ENCODE data around the gene KRTAP10-9. TPM values are rescaled to one million over a fixed set of nuclear protein-coding genes. Genes with fewer than 3 reads are reported as not detected.
"Not testable (repeated sequence)": the region's sequence is repeated elsewhere in the genome, so short reads cannot be mapped to it uniquely, and the experiment has no call there.

The KRTAP10-9 gene
- total RNA-seq, 1 donor from 2014 or later, result not detected

DNA sequence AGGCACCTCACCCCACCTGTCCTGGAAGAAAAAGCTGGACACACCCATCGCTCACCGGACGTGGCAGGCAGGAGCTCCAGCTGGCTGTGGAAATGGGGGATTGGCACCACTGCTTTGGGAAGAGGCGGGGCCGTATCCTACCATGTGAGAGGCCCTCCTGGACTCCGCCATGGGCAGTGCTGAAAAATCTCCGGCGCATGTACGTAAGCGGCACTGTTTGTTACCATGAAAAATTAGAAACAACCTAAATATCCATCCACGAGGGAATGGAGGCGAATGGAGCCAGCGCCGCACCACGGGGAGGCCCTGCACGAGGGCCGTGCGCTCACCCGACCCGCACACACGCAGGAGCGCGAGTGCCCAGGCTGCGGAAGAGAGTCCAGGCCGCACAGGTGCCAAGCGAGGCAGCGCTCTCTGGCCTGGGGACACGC is 11.9 kb upstream of the KRTAP10-9 start:
- no peak for DNase-seq (ENCODE audit: low spot score)

DNA sequence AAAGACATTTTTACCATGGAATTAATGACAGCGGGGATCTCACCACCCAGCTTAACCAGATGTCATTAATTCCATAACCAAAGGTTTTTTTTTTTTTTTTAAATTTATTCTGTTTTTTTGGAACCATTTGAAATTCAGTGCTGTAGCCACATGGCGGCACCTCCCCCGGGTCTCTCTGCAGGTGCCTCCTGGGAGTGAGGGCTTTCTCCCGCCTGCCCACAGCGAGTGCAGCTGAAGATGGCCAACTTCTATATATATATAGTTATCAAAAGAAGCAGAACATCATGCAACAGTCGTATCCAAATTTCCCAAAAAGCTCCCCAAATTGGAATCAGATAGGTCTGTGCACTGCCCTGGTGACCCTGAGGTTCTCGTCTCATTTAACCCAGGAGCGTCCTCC is 11.4 kb upstream of the KRTAP10-9 start:
- no peak for DNase-seq (ENCODE audit: low spot score)

DNA sequence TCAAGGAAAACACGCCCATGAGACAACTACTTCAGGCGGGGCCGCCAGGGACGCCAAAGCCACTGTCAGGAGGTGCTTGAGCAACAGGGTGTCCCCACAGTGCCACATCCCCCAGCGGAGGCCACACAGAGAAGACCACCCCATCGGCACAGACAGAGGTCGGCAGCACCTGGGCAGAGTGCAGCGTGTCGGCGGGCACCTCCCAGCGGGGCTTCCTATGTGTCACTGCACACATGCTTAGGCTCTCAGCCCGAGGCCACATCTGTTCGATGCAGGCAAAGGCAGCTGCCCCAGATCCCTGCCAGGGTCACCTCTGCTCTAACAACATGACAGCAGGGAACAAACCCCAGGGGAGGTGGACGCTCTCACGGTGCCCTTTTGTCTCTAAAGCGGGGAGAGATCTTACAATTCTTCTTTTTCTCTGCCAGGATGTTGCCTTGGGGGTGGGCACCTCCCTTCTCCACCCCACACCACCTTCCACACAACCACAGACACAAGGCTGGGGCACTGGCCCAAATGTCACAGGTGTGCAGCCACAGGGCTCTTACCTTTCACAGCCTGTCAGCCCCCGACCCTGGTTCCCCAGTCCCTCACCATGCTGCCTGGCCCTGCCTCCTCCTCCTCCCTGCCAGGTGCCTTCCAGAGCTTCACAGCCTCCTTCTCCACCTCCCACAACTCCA is 10.8 kb upstream of the KRTAP10-9 start:
- DNase-seq (ENCODE audit: low spot score), result peak; percentile 34

DNA sequence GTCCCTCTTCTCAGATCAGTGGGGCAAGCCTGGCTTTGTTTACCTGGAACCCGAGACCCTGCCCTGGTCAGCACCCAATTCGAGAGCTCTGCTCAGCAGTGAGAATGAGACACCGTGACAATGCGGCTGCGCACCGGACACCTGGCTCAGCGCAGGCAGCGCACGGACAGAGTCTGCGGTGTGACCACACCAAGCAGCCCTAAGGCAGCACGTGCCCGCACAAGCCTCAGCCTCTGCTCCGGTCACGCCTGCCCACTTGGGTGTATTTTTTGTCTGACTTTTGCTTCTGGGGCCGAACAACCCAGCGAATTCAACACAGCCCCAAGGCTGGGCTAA is 10.3 kb upstream of the KRTAP10-9 start:
- DNase-seq (ENCODE audit: low spot score), result peak; percentile 36

DNA sequence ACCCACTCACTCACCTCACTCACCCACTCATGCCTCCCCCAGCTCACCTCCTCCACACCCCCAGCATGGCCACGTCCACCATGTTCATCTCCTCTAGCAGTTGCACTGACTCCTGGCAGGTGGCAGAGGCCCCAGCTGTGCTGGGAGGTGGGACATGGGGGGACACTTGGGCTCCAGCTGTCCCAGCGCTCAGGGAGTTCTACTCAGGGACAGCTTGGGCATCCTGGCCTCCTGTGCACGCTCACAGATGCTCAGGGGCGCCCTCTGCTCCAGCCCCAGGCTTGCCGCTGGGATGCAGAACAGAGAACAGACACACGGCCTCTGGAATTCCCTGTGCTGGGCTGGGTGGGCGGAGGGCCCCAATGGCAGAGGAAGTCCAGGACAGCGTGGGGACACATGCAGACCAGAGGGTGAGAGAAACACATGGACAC is 9.8 kb upstream of the KRTAP10-9 start:
- no peak for DNase-seq (ENCODE audit: low spot score)

DNA sequence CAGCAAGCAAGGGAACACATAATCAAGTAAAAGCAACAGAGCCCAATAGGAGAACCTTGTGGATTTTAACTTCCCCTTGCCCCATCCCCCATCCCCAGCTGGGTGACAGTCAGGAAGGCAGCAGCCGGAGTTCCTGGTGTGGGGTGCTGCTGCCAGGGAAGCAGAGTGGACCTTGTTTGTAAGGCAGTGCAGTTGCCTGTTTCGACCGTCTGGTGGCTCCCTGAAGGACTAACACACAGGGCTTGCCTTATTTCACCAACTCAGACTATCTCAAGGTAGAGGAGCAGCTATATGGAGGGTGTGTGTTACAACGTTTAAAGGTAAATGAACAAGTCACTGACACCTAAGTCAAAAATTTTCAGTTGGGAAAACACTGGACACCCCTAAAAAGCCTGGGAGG is 8.4 kb upstream of the KRTAP10-9 start:
- no peak for DNase-seq (ENCODE audit: low spot score)

DNA sequence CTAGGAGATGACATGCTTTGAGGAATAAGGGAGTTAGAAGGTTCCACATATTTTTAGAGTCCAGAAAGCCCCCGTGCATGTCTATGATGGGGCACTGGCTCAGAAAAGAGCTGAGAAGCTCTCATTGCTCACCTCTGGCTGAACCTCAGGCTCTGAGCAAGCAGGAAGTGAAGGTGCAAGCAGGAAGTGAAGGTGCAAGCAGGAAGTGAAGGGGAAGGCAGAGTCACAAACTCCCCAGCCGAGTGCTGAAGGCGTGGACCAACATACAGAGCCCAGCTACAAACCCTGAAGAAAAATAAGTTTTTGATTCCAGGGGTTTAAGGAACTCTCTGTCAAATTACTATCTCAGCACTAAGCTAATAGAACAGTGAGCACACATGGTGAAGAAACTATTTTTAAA is 8.0 kb upstream of the KRTAP10-9 start:
- no peak for DNase-seq (ENCODE audit: low spot score)

DNA sequence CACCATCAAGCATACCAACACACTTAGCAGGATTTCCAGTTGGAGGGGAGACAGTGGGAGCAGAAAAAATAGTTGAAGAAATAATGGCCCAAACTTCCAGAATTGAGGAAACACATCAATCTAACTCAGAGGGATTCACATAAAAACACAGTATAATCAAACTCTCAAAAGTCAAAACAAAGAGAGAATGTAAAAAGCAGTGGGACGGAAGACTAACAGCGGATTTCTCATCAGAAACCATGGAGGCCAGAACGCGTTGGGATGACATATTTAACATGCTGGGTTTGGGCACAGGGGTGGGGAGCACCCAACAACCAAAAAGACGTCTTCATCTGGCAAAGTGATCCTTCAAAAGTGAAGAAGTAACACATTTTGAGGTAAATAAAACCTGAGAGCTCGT is 7.0 kb upstream of the KRTAP10-9 start:
- no peak for DNase-seq (ENCODE audit: low spot score)

DNA sequence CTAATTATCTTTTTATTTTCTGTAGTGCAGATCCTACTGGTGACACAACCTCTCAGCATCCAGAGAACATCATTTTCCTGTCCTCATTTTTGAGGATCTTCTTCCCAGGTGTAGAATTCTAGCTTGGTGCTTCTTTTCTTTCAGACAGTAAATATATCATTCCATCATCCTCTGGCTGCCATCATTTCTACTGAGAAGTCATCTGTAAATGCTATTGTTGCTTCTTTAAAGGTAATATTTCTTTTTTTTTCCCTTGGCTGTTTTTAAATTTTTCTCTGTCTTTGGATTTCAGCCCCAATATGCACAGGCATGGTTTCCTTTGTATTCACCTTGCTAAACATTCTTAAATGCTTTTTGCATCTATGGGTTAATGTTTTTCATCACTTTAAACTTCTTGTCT is 3.3 kb upstream of the KRTAP10-9 start:
- DNase-seq (ENCODE audit: low spot score), result no peak

DNA sequence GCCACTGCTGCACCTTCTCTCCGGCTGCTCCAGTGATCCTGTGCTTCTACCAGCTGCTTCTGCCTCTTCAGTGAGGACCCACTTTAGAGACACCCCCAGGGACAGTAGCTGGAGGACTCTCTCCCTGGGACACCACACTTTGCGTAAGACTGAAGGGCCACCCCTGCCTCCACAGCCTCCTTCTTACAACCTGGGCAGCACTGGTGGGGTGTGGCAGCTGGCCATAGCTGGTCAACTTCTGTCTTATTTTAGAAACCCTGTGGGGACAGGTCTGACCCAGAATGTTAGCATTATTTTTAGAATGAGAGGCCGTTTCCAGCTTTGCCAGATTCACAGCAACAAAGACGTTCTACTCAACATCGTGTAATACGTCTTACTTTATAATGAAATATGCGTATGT is 1.1 kb upstream of the KRTAP10-9 start:
- DNase-seq (ENCODE audit: low spot score), result no peak

DNA sequence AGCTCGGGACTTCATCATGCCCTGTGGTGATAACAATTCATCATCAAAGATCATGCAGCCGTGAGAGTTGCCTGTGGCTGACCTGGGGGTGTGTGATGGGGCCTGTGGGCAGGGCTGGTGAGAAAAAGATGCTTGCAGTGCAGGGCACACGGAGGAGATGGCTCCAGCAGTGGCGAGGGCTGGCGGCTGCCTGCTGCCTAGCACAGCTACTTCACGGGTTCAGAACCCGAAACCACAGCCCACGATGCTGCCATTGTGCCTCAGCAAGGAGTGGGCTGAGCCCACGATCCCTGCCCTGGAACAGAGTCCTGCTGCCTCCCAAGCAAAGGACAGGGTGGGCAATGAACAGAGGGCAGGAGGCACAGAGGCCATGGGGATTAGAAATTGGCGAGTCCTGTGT is 631 bp upstream of the KRTAP10-9 start:
- no peak for DNase-seq (ENCODE audit: low spot score)

DNA sequence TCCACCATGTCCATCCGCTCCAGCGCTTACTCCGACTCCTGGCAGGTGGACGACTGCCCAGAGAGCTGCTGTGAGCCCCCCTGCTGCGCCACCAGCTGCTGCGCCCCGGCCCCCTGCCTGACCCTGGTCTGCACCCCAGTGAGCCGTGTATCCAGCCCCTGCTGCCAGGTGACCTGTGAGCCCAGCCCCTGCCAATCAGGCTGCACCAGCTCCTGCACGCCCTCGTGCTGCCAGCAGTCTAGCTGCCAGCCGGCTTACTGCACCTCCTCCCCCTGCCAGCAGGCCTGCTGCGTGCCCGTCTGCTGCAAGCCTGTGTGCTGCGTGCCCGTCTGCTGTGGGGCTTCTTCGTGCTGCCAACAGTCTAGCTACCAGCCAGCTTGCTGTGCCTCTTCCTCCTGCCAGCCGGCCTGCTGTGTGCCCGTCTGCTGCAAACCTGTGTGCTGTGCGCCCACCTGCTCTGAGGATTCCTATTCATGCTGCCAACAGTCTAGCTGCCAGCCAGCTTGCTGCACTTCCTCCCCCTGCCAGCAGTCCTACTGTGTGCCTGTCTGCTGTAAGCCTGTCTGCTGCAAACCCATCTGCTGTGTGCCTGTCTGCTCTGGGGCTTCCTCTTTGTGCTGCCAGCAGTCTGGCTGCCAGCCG is 409 bp downstream of the KRTAP10-9 start:
- not testable (repeated sequence) for DNase-seq (ENCODE audit: low spot score)

DNA sequence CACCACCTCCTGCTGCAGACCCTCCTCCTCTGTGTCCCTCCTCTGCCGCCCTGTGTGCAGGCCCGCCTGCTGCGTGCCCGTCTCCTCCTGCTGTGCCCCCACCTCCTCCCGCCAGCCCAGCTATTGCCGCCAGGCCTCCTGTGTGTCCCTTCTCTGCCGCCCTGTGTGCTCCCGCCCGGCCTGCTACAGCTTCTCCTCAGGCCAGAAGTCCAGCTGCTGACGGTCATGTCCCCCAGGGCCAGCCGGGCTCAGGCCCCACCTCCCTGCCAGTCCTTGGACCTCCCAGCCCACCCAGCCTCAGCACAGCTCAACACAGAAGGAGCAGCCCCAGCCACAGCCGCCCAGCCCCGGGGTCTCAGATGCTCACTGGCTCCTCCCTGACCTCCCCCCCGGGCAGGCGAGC is 939 bp downstream of the KRTAP10-9 start:
- DNase-seq (ENCODE audit: low spot score), result peak; percentile 39

DNA sequence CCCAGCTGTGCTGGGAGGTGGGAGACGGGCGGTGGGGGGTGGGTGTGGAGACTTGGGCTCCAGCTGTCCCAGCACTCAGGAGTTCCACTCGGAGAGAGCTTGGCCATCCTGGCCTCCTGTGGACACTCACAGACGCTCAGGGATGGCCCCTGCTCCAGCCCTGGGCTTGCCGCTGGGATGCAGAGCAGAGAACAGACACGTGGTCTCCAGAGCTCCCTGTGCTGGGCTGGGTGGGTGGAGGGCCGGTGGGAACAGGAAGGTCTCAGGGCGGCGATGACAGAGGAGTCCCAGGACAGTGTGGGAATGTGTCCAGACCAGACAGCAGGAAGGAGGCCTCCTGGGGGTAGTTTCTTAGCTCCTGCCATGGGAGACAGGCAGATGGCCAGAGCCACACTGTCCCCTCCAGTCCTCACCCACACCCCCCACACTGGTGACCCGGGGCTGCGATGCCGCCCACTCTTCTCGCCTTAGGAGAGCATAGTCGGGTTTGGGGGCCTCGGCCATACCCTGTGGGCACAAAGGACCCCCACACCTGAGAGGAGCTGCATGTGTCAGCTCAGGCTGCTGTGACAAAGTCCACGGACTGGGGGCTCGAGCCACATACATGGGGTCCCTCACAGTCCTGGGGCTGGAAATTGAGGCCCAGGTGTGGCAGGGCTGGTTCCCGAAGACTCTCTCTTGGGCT is 2.0 kb downstream of the KRTAP10-9 start:
- no peak for DNase-seq (ENCODE audit: low spot score)

DNA sequence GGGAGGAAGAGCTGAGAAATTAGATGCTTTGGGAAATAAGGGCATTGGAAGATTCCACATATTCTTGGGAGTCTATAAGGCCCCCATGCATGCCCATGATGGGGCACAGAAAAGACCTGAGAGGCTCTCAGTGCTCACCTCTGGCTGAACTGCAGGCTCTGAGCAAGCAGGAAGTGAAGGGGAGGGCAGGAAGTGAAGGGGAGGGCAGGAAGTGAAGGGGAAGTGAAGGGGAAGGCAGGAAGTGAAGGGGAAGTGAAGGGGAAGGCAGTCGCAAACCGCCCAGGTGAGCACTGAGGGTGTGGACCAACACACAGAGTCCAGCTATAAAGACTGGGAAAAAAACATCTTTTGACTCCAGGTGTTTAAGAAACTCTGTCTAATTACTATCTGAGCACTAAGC is 3.5 kb downstream of the KRTAP10-9 start:
- DNase-seq (ENCODE audit: low spot score), result no peak

DNA sequence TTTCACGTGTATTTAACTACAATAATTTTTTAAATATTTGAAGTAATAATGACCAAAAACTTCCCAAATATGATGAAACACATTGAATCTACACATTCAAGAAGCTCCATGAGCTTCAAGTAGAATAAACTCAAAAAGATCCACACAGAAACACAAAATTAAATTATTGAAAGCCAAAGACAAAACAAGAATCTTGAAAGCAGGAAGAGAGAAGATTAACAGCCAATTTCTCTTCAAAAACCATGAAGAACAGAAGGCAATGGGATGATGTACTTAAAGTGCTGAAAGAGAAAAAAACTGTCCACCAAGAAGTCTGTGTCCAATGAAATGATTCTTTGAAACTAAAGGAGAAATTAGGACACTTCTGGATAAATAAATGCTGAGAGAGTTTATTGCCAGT is 5.2 kb downstream of the KRTAP10-9 start:
- no peak for DNase-seq (ENCODE audit: low spot score)

DNA sequence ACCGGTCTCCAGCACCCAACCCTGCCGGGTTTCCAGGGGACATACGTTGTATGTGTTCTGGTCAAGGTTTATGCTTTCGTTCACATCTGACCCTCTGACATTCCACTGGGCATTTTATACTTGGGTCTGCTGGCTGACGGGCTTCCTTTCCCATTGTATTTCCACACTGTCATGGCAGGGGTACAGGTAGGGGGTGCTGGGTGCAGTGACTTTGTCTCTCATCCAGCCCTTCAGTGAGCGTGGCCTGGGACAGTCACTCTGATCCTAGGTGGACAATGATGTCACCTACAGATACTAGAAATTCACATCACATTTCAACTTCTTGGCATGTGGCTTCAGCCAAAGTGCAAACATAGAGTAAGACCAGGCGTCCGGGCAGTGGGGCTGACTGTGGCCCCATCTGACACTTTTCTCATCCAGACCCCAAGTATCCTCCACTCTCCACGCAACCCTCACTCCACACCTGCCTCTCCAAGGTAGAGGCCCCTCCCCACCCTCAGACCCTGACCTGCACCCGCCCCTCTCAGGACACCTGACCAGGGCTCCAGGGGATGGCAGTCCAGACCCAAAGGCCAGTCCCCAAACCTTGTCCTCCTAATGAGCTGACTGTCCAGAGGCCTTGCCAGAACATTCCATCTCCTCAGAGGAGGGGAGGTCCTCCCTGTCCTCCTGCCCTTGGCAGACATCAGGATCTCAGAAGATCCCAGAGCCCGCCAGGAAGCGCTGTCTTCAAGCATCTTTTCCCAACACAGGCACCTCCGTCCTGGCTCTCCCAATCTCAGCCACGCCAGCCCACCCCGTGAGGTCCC is 9.5 kb downstream of the KRTAP10-9 start:
- DNase-seq (ENCODE audit: low spot score), result no peak

DNA sequence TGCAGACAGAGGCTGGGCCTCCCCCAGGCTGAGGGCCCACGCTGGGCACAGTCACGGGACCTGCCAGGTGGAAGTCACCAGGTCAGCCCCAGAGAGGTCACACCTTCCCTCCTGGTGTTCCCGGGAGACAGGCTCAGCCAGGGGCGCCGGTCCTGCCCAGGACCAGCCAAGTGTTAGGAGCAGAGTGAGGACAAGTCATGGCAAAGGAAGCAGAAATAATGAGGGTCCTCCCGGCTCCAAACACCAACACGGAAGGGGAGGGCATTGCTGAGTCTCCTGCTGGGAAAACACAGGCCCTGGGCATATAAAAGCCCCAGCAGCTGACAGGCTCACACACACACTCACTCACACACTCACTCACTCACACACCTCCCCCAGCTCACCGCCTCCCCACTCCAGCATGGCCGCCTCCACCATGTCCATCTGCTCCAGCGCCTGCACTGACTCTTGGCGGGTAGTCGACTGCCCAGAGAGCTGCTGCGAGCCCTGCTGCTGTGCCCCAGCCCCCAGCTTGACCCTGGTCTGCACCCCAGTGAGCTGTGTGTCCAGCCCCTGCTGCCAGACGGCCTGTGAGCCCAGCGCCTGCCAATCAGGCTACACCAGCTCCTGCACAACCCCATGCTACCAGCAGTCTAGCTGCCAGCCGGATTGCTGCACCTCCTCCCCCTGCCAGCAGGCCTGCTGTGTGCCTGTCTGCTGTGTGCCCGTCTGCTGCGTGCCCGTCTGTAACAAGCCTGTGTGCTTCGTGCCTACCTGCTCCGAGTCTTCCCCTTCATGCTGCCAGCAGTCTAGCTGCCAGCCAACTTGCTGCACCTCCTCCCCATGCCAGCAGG is 10.3 kb downstream of the KRTAP10-9 start, which contains the start of gene KRTAP10-10:
TSS of gene KRTAP10-10 (plus strand) at position 339 of the 833 bp plus-strand sequence. CDS start at position 401, 62 bp downstream.
- no peak for DNase-seq (ENCODE audit: low spot score)

DNA sequence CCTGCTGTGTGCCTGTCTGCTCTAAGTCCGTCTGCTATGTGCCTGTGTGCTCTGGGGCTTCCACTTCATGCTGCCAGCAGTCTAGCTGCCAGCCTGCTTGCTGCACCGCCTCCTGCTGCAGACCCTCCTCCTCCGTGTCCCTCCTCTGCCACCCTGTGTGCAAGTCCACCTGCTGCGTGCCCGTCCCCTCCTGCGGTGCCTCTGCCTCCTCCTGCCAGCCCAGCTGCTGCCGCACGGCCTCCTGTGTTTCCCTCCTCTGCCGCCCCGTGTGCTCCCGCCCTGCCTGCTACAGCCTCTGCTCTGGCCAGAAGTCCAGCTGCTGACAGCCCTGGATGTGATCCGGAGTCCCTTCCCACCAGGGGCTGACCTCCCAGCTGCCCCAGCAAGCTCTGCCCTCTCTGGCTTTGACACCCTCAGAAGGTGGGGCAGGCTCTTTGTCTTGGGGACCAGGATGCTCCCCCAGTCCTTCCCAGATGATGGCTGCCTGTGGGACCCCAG is 11.0 kb downstream of the KRTAP10-9 start:
- DNase-seq (ENCODE audit: low spot score), result not testable (repeated sequence)

DNA sequence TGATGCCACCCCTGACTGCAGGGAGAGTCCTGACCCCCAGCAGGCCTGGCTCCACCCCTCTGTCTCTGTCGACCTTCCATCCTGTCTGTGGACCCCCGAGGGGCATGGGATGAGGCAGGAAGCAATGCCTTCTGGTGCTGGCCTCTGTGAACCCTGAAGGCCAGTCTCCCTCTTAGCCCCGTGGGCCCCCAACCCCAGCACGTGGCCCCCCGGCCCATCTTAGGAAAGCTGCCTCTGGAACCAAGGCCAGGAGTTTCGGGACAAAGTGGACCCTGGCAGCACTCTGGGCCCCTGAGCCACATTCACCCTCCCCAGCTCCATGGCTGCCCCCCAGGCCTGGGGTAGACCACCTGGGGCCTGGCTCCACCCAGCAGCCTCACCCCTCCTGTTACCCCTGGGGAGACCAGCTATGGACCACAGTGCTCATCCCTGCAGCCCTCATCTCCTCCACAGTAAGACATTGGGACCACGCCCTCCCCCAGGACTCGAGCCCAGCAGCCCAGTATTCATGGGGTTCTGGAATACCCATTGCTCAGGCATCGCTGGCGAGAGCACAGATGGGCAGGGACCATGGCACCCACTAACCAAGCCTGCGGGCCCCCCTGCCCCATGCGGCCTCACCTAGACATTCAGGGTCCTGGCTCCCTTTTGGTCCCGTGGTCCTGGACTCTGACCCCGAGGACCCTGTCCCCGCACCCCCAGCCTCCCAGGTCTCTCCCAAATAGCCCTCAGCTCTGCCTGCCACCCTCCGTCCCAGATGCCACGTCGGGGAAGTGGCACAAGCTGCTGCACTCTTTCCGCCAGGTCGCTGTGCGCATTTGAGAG is 11.8 kb downstream of the KRTAP10-9 start:
- not testable (repeated sequence) for DNase-seq (ENCODE audit: low spot score)

Measured in ureter (tissue), 1 donor.